ENCODE measurements around the gene PCDHGC3.

PCDHGC3 gene

GRCh38 chr5:141484641-141485311, 9.0 kb downstream of the PCDHGC3 start, which contains the start of gene PCDHGC4:
TSS of gene PCDHGC4 (plus strand) at chr5:141485030. CDS start at chr5:141485174, 144 bp downstream.
- no peak for DNase-seq (ENCODE audit: low read depth in 2 of 2, low spot score in 1 of 2)

GRCh38 chr5:141485321-141486055, 9.7 kb downstream of the PCDHGC3 start:
- no peak for DNase-seq (ENCODE audit: low read depth in 2 of 2, low spot score in 1 of 2)

- DNase-seq (ENCODE audit: low read depth in 2 of 2, low spot score in 1 of 2), result no peak
Observed at GRCh38 chr5:141486091-141486490, 10.3 kb downstream of the PCDHGC3 start.

- no peak for DNase-seq (ENCODE audit: low read depth in 2 of 2, low spot score in 1 of 2)
Observed at GRCh38 chr5:141487131-141487530, 11.4 kb downstream of the PCDHGC3 start.

- DNase-seq (ENCODE audit: low read depth in 2 of 2, low spot score in 1 of 2), result no peak
Observed at GRCh38 chr5:141488591-141489561, 13.1 kb downstream of the PCDHGC3 start, which contains the start of gene PCDHGC5. TSS of gene PCDHGC5 (plus strand) at chr5:141489081. CDS start at chr5:141489241, 160 bp downstream.

GRCh38 chr5:141489841-141490240, 14.1 kb downstream of the PCDHGC3 start:
- no peak for DNase-seq (ENCODE audit: low read depth in 2 of 2, low spot score in 1 of 2)

GRCh38 chr5:141490271-141490670, 14.5 kb downstream of the PCDHGC3 start:
- DNase-seq (ENCODE audit: low read depth in 2 of 2, low spot score in 1 of 2), result no peak

- DNase-seq (ENCODE audit: low read depth in 2 of 2, low spot score in 1 of 2), result no peak
Observed at GRCh38 chr5:141490771-141491170, 15.0 kb downstream of the PCDHGC3 start.

- DNase-seq (ENCODE audit: low read depth in 2 of 2, low spot score in 1 of 2), result no peak
Observed at GRCh38 chr5:141491323-141492167, 15.8 kb downstream of the PCDHGC3 start.

- no peak for DNase-seq (ENCODE audit: low read depth in 2 of 2, low spot score in 1 of 2)
Observed at GRCh38 chr5:141492168-141492885, 16.6 kb downstream of the PCDHGC3 start.

GRCh38 chr5:141493500-141494422, 18.0 kb downstream of the PCDHGC3 start:
- DNase-seq (ENCODE audit: low read depth in 2 of 2, low spot score in 1 of 2), result no peak

- no peak for DNase-seq (ENCODE audit: low read depth in 2 of 2, low spot score in 1 of 2)
Observed at GRCh38 chr5:141494761-141495452, 19.1 kb downstream of the PCDHGC3 start.

- no peak for DNase-seq (ENCODE audit: low read depth in 2 of 2, low spot score in 1 of 2)
Observed at GRCh38 chr5:141495453-141495811, 19.7 kb downstream of the PCDHGC3 start.

- no peak for DNase-seq (ENCODE audit: low read depth in 2 of 2, low spot score in 1 of 2)
Observed at GRCh38 chr5:141496038-141496437, 20.3 kb downstream of the PCDHGC3 start.

GRCh38 chr5:141501761-141502160, 26.0 kb downstream of the PCDHGC3 start:
- no peak for DNase-seq (ENCODE audit: low read depth in 2 of 2, low spot score in 1 of 2)

- DNase-seq (ENCODE audit: low read depth in 2 of 2, low spot score in 1 of 2), result no peak
Observed at GRCh38 chr5:141503681-141504080, 27.9 kb downstream of the PCDHGC3 start.

GRCh38 chr5:141504216-141504615, 28.4 kb downstream of the PCDHGC3 start:
- DNase-seq (ENCODE audit: low read depth in 2 of 2, low spot score in 1 of 2), result no peak
